NCI-H446 (cell line): ENCODE measurements around the gene ZPR1.
"Not testable (repeated sequence)": the region's sequence is repeated elsewhere in the genome, so short reads cannot be mapped to it uniquely, and the experiment has no call there.

Experiments used
- DNase-seq, 2 experiments: peaks; one replicate each; lab custom pipeline; 2025; lab: John Stamatoyannopoulos, UW

ZPR1 gene

DNA sequence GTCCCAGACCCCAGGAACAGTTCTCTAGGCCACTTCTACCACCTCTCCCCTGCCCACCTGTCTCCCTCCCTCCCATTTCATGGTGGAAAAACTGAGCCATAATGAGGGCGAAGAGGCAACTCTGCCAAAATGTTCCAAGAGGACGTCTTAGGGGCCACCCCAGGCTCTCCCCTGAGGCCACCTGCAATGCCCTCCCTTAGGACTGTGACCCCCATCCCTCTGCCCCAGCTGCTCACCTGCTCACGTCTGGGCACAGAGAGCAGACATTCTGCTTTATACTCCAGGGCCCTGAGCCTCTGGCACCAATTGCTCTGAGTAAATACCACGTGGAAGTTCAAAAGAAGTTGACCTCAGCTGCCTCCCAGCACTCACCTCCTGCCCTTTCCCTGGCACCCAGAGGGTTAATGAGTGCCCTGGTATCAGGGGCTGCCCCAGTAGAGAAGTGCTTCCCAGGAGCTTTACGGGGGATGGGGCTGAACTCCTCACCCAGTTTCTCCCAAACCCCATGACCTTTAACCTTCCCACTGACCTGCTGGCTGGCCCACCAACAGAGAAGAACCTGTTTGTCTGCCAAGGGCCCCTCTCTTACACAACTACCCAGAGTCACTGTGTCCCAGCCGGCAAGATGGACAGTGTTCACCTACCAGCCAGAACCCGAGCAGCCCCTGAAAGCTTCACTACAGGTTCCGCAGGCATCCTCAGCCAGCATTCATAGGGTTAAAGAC lies 4.5 kb upstream of the ZPR1 start:
- no peak for DNase-seq

DNA sequence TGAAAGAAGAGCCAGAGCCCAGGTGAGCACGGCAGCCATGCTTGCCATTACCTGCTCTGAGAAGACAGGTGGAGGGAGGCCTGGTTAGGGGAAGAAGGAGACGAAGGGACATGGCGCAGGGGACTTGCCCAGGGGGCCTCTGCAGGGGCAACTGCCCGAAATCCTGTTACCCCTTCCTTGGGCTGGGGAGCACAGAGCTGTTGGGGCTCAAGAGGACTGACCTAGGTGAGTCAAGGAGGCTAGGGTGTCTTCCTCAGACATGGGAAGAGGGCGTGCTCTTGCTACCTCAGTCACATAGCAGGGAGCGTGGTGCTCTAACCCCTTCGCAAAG lies 4.0 kb upstream of the ZPR1 start, which contains the start of gene APOA5:
TSS of gene APOA5 (minus strand) at position 67 of the 331 bp plus-strand sequence. CDS start at position 48, 19 bp downstream.
- DNase-seq: no peak

DNA sequence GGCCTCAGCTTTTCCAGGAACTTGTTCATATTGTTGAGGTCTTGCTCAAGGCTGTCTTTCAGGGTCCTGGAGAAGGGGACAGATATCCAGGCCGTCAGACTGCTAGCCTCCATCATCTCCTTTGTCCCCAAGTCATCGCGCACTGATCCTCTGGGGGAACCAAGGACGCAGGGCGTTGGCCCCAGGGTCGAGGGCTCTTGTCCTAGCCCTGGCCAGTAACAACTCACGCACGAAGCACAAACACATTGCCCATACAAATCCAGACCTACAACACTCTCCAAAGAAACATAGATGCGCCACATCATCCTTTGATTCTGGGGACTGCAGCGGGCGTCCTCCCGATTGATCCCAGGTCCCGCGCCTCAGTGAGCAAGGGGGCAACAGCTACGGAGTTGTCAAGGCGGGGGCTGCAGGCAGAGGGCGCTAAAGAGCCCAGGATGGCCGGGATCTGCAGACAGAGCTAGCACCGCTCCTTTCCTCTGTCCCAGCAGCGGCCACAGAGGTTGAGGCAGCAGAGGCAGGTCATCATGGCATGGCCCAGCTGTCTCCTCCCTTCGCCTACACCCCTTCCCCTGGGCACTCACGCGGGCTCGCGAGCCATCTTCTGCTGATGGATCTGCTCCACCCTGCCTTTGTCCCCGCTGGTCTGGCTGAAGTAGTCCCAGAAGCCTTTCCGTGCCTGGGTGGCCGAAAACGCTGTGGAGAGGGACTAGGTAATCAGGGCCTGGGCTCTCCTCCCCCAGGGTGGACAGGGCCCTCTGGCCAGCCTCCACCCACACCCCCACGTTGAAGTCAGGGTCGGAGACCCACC lies 3.4 kb upstream of the ZPR1 start:
- peak; percentile 55 to 66 for DNase-seq

DNA sequence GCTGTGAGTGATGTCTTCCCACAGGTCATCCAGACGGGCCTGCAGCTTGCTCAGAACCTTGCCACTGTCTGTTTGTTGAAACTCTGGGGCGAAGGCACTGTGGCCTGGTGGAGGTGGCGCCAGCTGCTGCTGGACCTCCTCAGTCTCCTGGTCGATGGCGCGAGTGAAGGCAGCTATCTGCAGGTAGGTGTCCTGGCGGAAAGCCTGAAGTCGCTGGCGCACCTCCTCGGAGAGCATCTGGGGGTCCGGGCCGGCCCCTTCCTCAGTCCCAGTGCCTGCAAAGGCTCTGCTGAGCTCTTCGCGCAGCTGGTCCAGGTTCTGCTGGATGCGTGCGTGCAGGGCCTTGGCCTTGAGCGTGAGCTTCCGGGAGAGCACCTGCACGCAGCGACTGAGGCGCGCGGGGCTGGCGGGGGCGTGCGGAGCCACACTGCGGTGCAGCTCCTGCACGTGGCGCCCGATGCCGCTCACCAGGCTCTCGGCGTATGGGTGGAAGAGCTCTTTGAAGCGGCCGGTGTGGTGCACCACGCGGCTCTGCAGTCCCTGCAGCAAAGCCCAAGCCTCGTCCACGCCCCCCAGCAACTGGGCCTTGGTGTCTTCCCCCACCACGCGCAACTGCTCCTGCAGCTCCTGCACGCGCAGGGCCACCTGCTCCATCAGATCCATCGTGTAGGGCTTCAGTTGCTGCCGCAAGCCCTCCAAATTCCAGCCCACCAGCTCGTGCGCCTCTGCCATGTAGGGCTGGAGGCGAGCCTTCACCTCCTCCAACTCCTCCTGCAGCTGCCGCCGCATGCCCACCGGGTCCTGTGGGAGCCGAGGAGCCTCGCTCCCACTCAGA lies 2.6 kb upstream of the ZPR1 start:
- no peak for DNase-seq

DNA sequence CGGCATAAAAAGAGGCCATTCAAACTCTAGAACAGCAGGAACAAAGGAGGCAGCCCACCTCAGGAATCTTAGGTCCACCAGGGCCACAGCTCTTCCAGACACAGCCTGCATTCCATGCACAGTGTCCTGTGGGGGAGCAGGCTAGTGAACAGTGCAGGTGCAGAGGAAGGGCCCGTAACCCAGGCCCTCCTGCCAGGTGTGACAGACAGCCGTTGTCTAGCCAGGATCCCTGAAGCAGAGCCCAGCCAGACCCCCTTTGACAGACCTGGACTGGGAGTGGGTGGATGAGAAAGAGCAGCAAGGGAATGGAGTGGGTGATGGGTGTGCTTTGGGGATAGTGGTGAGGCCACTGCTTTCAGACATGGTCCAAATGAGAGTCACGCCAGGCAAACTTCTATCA lies 1.2 kb upstream of the ZPR1 start:
- no peak for DNase-seq

DNA sequence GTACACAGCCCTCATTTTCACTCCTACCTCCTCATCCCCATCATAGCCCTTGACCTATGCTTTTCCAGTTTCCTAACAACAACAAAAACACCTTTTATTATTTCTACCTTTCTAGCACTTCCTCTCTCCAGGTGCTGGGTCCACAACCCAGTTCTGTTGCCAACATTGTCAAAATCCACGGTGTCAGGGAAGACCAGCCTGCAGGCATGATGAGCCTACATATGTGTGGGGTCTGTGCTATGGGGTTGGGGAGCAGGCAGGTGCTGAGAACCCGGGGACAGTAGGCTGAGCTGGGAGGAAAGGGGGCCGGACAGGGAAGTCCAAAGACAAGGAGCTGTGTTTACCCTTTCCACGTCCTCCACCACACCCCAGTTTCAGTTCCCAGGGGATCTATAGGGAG lies 711 bp upstream of the ZPR1 start:
- DNase-seq: no peak

DNA sequence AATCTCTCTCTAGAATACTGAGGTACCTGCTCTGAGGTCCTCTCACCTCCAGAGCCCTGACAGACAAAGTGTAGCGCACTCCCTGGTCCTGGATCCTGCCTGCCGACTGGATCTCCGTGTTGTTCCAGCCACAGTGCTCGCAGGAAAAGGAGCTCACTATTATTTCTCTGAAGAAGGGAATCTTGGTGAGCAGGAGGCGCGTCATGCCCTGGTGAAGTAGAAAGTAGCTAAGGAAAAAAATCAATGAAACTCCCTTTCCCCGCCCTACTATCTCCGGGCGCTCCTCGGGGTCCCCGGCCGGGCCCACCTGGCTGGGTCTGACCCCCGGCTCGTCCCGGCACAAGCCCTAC lies 412 bp downstream of the ZPR1 start:
- no peak for DNase-seq

DNA sequence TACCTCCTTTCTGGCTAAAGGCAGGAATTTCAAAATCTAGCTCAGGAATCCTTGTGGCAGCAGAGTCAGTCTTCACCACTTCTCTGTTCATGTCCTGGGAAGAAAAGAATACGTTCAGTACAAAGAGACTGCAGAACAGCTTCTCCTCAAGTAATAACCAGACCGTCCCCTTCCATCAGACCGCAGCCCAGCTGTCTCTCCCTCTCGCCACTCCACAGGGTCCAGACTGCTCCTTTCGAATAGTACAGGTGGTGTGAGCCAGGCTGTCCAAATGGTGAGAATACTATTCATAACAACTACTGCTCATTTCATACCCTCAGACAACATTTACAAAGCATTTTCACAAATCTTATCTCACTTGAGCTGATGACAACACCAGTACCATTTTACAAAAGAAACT lies 857 bp downstream of the ZPR1 start:
- DNase-seq: no peak

DNA sequence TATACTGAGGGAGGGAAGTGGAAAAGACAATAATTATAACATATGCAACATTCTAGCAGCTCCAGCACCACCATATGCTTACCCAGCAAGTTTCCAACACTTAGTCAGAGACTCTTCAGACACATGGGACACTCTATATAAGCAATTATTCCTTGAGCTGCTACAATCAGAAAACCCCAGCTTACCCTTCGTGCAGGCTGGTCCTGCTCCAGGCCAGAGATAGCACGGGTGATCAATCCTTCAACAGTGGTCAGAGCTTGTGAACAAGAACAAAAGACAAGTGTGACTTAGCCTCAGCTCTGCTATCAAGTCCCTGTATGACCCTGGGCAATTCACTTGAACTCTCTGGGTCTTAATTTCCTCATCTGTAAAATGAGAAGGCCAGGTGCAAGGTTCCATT lies 1.5 kb downstream of the ZPR1 start:
- no peak for DNase-seq

DNA sequence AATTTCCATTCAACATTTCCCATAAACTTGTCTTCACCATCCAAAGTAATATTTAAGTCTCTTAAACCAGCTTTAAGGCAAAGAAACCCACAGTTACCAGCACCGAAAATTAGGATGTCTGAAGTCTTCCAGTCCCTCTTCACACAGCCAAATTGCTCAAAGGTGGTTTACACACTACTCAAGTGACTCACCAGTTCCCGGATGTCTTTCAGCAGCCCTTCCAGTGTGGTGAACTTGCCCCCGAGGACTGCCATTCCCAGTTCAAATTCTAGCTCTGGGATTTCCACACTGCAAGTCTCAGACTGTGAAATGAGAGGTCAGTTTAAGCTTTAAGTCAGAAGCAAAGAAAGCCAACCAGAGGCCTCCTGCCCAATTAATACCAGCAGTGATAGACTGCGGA lies 5.1 kb downstream of the ZPR1 start:
- DNase-seq: no peak

DNA sequence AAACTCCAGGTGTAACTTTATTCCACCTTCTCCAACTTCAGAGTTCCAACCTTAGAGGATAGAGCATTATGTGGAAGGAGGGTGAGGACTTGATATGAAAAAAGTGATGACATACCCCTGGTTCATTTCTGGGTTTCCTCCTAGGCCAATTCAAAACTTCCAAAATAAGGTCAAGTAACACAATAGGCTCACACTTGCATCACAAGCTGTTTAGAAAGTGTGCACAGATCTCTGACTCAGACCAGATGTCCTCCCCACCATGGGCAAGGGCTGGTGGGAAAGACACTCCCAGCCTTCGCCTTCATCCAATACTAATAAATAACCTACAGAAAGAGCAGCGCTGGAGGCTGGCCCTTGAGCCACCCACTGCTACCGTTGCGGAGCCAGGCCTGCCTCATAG lies 9.3 kb downstream of the ZPR1 start:
- DNase-seq: no peak

DNA sequence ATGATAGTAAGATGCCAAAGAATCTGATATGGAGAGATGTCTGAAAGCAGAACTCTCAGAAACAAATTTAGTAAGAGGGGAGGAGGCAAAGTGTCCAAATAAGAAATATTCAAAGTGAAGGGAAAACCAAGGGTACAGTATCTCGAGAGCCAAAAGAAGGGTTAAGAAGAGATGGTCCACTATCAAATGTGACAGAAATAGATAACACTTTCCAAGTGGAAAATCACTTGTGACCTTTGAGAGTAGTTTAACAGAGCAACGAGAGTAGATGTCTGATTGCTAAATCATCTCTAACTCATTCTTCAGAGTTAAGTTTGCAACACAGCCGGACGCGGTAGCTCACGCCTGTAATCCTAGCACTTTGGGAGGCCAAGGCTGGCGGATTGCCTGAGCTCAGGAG lies 10.8 kb downstream of the ZPR1 start:
- DNase-seq: no peak

DNA sequence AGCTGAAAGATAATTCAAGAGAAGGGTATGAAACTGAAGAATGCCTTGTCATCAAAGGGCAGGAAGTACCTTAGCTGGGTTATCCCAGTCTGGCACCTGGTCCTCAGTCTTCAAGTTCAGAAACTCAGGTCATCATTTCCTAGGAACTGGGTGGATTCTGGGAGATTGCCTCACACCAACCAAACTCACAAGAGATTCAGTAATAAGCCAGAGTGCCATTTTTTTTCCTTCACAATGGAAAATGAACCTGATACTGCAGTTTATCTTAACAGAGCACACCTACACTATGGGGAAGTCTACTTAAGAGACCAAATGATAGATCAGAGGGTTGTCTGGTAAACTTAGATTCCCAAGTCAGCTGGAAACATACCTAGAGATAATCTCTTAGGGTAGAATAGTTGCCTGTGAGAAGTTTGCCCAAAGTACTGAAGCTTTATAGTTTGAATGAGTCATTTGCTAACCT lies 11.3 kb downstream of the ZPR1 start:
- no peak for DNase-seq

DNA sequence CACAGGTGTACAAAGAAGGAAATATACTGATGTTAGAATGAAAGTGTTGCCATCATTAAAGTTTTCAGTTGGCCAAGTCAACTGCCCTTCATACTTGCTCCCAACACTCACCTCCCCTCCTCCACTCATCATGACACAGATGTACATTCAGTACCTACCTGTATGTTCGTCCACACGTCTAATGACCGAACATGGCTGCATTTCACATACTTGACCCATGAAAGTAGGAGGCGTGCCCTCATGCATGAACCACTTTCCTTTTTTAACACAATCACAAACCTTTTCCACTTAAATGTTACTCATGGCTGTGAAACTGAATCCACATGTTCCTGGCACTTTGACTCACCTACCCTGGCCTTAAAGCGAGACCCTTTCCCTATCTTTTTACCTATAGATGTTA lies 11.8 kb downstream of the ZPR1 start:
- DNase-seq: no peak

DNA sequence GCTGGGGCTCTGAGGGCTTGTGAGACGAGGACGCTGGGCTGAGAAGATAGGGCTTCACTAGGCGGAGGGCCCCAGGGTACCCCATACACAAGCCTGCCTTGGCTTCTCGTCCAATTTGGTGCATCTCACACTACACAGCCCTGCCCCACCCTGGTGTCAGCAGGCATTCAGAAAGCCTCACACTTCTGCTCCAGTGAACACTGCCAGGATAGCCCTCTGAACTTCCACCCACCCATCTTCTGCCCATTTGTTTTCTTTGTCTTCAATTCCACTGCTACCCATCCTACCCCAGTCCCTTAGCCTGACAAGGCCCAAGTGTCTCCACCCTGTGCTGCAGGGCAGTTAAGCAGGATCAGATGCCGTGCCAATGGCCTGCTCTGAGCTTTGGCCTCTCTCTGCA lies 13.2 kb downstream of the ZPR1 start:
- no peak for DNase-seq

DNA sequence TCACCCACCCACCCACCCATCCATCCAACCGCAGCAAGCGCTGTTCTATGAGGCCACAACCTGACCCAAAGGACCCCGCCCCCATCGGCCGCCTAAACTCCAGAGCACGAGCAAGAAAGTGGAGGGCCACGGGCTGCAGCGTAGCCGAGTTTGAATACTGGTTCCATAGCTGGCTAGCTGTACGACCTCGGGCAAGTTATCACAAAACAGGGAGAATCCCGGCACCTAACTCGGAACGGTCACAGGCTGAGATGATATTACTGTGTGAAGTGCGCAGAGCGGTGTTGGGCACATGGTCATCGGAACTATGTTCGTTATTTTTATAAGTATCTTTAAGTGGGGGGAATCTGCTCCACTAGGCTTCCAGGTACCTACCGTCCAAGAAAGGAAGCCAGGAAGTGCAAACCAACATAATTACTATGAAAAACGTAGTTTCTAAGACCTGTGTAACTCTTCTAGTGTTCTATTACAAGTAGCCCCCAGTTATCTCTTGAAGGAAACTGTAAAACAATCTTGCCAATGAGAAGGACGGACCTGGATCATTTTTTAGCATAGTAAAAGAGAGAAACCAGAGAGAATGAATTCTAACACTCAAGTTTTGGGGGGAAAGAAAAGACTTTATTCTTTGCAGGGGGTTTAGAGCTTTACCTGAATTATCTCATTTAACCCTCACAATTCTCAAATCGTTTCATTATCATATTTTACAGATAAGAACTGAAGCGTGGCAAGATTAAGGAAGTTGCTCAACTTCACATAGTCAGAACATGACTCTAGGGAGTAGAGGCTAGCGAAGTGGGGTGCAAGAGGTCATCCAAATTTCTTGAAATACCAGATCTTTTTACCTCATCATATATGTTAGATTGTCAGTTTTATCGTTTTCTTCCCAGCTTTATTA lies 14.4 kb downstream of the ZPR1 start:
- peak in 1 of 2 experiments; percentile 75 for DNase-seq

DNA sequence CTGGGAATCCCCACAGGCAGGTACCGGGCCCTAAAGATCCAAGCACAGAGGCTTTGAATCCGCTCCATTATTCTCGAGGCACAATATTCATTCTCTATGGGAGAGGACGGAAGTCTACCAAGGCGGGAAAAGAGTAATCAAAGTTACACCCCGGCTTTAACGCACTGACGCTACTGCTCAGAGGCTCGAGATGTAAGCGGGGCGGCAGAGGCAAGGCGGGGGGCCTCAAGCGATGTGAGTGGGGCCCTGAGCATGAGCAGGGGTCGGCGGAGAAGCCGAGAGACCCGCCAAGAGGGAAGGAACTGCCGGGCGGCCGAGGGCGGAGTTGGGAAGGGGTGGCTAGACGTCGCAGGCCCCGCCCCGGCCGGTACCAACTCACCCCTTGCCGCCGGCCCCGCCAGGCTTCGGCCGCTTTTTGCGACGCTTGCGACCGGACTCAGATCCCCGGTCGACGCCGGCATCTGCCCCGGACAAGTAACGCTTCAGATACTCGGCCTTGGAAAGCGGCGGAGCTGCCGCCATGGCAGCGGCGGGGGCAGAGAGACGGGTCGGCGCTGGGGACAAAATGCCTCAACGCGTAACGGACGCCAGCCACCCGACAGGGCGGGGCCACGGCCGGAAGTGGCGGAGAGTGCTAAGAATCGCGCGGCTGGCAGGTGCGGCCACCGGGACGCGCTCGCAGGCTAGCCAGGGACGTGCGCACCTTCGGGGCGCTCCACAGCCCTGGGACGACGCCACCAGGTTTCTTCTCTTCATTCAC lies 15.2 kb downstream of the ZPR1 start, which contains the start of gene BUD13:
TSS of gene BUD13 (minus strand) at position 545 of the 760 bp plus-strand sequence. CDS start at position 522, 23 bp downstream.
- DNase-seq: peak; percentile 83 to 88

DNA sequence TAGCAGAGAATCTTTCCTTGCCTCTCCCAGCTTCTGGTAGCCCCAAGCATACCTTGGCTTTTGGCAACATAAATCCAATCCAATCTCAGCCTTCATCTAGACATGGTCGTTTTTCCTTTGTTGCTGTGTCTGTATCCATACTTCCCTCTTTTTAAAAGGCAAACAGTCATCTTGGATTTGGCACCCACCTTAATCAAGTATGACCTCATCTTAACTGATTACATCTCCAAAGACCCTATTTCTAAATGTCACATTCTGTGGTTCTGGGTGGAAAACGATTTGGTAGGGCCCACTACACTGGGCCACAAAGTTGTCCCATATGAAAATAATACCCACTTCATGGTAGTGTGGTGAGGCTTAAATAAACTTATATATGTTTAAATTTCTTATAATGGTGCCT lies 15.9 kb downstream of the ZPR1 start:
- DNase-seq: no peak

DNA sequence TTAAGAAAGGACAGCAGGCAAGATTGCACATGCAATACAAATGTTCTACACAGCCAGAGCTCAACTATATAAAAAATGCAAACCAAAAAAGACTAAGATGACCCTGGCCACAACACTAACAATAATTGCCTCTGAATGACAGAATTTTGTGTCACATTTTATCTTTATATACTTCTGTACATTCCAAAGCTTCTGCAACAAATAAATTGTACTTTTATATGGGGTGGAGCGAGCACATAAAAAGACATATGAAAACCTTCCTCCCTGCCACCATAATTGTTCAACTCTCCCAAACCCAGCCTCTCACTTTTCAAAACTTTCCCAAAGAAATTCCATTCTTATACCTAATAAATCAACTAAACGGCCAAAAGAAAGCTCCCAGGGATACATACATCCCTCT lies 25.7 kb downstream of the ZPR1 start:
- DNase-seq: no peak

DNA sequence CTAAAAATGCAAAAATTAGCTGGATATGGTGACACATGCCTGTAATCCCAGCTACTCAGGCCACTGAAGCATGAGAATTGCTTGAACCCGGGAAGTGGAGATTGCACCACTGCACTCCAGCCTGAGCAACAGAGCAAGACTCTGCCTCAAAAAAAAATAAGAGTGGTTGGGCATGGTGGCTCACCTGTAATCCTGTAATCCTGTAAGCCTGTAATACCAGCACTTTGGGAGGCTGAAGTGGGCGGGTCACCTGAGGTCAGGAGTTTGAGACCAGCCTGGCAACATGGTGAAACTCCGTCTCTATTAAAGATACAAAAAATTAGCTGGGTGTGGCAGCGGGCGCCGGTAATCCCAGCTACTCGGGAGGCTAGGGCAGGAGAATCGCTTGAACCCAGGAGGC lies 31.8 kb downstream of the ZPR1 start:
- not testable (repeated sequence) for DNase-seq
